T-helper 22 cell (primary cell): ENCODE measurements around the gene SFTPD.
"Not testable (repeated sequence)": the region's sequence is repeated elsewhere in the genome, so short reads cannot be mapped to it uniquely, and the experiment has no call there.

Source experiments
- DNase-seq: peaks from one replicate; pipeline ENCODE4 v3.0.0-alpha.2; 2020; ENCODE audit warnings: low read depth

The SFTPD gene

DNA sequence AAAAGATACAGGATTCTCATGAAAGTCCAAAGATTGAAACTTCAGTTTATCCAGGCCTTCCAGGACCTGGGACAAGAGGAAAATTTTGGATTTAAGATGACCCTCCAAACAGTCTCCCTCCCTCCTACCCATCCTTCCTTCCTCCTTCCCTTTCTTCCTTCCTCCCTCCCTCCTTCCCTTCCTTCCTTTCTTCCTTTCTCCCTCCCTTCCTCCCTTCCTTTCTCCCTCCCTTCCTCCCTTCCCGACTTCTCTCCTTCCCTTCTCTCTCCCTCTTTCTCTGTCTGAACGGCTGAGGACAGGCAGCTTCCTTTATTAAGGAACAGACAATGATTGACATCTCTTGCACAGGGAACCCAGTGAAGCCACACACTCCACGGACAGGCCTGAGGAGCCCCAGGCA lies 23.3 kb downstream of the SFTPD start:
- DNase-seq, result no peak

DNA sequence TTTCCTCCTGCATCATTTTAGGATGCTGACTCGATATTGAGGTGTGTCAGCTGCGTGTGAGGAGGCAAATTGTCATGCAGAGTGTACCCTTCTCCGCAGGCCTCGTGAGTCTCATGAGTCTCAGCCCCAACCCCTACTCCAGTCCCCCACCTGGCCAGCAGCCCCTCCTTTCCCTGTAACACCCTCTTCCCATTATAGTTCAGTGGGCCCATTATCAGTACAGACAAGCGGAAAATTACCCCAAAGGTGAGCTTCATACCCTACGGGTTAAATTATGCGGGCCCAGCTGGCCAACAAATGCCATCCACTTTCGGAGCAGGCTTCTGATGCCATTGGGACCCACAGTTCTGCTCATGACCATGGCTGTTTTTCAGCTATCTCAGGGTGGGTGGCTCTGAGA lies 25.2 kb downstream of the SFTPD start:
- no peak for DNase-seq

GRCh38 chr10:79923145-79923544 lies 25.8 kb downstream of the SFTPD start:
- DNase-seq, result no peak

DNA sequence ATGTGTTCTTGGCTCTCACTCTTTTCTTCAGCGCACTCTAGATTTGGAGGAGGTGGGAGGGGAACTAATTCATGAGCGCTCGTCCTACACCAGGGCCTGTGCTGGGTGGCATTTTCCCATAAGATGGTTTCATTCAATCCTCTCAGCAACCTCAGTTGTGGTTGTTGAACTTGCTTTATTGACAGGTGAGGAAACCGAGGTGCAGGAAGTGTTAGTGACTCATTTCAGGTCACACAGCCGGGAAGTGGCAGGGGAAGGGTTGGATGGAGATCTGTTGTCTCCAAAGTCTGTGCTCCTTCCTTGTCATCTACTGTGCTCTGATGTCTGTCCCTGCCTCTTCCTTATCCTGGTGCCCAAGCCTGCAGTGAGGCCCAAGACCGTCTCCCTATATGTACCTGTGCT lies 26.9 kb downstream of the SFTPD start:
- DNase-seq, result not testable (repeated sequence)

- DNase-seq, result not testable (repeated sequence)
Observed at GRCh38 chr10:79915838-79916237, 33.1 kb downstream of the SFTPD start.

DNA sequence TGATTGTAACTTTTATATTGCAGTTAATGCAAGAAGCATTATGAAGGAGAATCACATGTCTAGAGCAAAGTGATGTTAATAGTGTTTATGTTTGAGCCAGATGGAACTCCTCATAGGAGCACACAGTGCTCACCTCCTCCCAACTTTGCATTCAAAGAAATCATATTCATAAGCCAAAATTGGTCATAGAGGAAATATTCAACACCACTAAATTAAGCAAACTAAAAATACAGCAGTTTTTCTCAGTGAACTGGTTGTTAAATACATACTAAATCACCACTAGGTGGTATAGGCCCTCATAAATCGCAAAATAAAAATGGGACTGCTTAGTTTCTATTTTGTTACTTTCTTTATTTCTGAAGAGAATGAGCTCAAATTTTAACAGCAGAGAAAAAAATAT lies 34.4 kb downstream of the SFTPD start:
- not testable (repeated sequence) for DNase-seq

DNA sequence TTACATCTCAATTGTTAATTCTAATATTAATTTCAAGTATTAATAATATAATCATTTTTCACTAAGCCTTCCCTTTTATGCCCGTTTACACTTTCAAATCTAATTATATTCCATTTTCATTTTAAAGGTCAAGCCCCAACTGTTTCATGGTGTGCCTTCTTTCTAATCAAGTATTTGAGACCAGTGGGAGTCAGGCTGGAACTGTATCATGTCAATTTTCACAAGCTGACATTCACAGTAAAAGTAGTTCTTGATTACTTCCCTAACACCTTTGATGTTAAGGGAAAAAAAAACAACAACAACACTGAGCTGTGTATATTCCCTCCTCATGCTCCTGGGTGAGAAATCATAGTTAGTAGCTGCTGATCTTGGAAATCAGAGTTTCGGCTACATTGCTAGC lies 38.1 kb downstream of the SFTPD start:
- DNase-seq, result no peak

DNA sequence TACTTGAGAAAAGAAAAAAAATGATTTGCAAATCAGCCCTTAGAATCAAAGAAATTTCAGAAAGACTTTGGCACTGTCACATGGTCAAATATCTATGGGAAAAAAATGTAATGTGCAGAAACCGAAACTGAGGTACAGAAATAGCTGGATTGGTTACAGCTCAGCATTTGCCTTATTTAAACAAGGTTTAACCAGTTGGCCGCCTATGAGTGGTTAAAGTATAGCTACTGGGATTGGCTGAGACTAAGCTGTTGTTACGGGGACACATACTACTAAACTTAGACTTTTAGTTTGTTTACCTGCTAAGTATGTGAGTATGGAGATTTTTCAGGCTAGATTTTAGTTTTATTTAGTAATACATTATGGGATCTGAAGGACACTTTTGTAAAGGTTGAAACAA lies 38.6 kb downstream of the SFTPD start:
- DNase-seq, result no peak

GRCh38 chr10:79905322-79906314 lies 43.3 kb downstream of the SFTPD start:
- no peak for DNase-seq

DNA sequence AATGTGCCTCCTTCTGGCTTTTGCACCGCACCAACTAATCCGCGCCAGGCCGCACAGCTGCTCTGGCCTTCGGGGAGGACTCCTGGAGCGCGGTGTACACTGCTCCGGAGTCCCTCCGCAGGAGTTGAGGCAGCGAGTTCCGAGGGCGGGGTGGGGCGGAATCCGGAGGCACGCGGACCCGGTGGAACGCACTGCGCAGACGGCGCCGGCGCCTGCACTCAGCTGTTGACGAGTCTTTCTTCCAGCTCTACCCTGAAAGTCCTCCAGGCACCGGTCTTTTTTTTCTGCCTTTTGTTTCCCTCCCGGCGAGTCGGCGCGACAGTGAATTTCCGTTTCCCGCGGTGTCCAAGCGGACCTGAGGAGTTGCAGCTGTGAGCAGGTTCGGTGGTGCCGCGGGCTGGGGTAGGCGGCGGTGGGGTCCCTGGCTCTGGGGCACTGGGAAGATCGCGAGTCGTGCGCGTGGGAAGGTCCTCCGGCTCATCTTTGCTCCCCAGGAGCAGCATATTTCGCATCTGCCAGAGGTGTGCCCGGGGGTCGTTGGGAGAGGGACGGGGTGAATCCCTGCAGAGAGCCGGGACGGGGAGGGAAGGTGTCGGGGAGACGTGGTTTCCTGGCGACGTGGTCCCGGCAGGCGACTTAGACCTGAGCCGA lies 44.1 kb downstream of the SFTPD start:
- DNase-seq, result no peak

DNA sequence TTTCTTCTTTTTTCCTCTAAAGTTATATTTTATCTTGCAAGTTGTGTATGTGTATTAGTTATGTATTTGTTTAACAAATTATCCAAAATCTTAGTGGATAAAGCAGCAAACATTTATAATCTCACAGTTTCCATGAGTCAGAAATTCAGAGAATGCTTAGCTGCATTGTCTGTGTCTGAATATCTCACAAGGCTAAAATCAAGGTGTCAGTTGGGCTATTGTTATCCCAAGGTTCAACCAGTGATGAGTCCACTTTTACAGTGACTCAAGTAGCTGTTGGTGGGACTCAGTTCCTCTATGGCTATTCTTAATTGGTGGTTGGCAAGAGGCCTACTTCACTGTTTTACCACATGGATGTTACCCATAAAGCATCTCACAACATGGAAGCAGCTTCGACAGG lies 47.3 kb downstream of the SFTPD start:
- not testable (repeated sequence) for DNase-seq

GRCh38 chr10:79898597-79899325 lies 50.1 kb downstream of the SFTPD start:
- DNase-seq, result no peak

GRCh38 chr10:79892896-79893295 lies 56.0 kb downstream of the SFTPD start:
- DNase-seq, result not testable (repeated sequence)

DNA sequence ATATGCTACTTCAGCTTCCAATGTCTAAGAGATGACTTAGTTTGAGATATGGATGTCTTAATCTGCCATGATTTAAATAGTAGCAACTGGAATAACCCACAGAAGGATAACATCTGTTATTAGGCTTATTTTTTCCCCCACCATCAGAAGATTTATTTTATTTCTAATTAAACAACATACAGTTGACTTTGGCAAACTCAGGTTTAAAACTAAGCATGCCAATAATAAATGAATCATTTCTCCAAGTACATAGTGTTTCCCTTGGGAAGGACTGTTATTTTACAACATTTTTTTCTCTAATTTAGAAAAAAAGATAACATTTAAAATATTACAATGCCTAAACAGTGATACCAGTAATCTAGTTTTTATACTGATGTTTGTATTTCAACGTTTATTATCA lies 58.4 kb downstream of the SFTPD start:
- DNase-seq, result no peak

GRCh38 chr10:79888984-79889383 lies 59.9 kb downstream of the SFTPD start:
- not testable (repeated sequence) for DNase-seq
